ENCODE data around the gene ZNRF2.

The ZNRF2 gene

GRCh38 chr7:30382607-30383006, 98.2 kb downstream of the ZNRF2 start:
- TF ChIP-seq ZFX (IDR thresholded peaks at IDR 0.05): no peak
- no peak for TF ChIP-seq CTCF (conservative IDR thresholded peaks at IDR 0.05)

GRCh38 chr7:30389791-30390190, 105.4 kb downstream of the ZNRF2 start:
- TF ChIP-seq CTCF (conservative IDR thresholded peaks at IDR 0.05): no peak
- no peak for TF ChIP-seq ZFX (IDR thresholded peaks at IDR 0.05)
- H3K27ac ChIP-seq: no peak overlapping the region

More at GRCh38 chr7:30382607-30383006, 98.2 kb downstream of the ZNRF2 start:
- H3K27ac ChIP-seq: no peak overlapping the region

- TF ChIP-seq ZFX (IDR thresholded peaks at IDR 0.05) (no peak), CTCF (conservative IDR thresholded peaks at IDR 0.05) (no peak)
- H3K27ac ChIP-seq: no peak overlapping the region
These were observed 106.6 kb downstream of the ZNRF2 start for GRCh38 chr7:30390736-30391636.

GRCh38 chr7:30391806-30392205, 107.4 kb downstream of the ZNRF2 start:
- no peak overlapping the region for H3K27ac ChIP-seq
- TF ChIP-seq ZFX (IDR thresholded peaks at IDR 0.05) (no peak), CTCF (conservative IDR thresholded peaks at IDR 0.05) (no peak)

- TF ChIP-seq ZFX (IDR thresholded peaks at IDR 0.05) (no peak), CTCF (conservative IDR thresholded peaks at IDR 0.05) (no peak)
- H3K27ac ChIP-seq: no peak overlapping the region
These were observed 111.3 kb downstream of the ZNRF2 start for GRCh38 chr7:30395676-30396075.

- no peak overlapping the region for H3K27ac ChIP-seq
- no peak for TF ChIP-seq ZFX (IDR thresholded peaks at IDR 0.05)
- TF ChIP-seq CTCF (conservative IDR thresholded peaks at IDR 0.05): peak; percentile 24
These were observed 112.0 kb downstream of the ZNRF2 start for GRCh38 chr7:30396389-30396788.

- TF ChIP-seq CTCF (conservative IDR thresholded peaks at IDR 0.05) (no peak), ZFX (IDR thresholded peaks at IDR 0.05) (no peak)
- H3K27ac ChIP-seq: peak overlapping the region; percentile 31
These were observed 119.1 kb downstream of the ZNRF2 start for GRCh38 chr7:30403477-30403876.

Measured in C4-2B (cell line).